SK-N-SH (cell line): ENCODE data around the gene ATCAY. TPM values are rescaled to one million over a fixed set of nuclear protein-coding genes. Genes with fewer than 3 reads are reported as not detected.

Source experiments
- CTCF ChIA-PET: fragments of 300-600, 350-600 bp; formaldehyde crosslinking; extraction: SDS; loops from one replicate; lab custom pipeline; 2021; lab: Yijun Ruan, JAX
- POLR2A ChIA-PET: fragments of 350-600 bp; sonication (Branson Sonifier 250); formaldehyde crosslinking; extraction: SDS; loops from one replicate; lab custom pipeline; 2020; ENCODE audit warnings: antibody characterized with exemption, inconsistent platforms; lab: Yijun Ruan, JAX
- DNase-seq: peaks from one replicate; pipeline ENCODE4 v3.0.0; 2012
- H2AFZ ChIP-seq: fragments of 200-600 bp; sonication (generic); 2 replicates; pipeline ENCODE4 v1.8.1; 2016; ENCODE audit warnings: antibody characterized with exemption, mild to moderate bottlenecking, low read depth
- H3F3A ChIP-seq: fragments of 200-600 bp; sonication (generic); replicated peaks from 2 replicates; pipeline ENCODE3; 2016; ENCODE audit warnings: antibody characterized with exemption, mild to moderate bottlenecking; ENCODE audit not compliant: insufficient read depth
- H3K27ac ChIP-seq, 2 experiments: fragments of 200-500 bp in 1 of 2; fragments of 200-600 bp in 1 of 2; sonication (Bioruptor generic) in 1 of 2; sonication (generic), shearing (Covaris generic) in 1 of 2; 2 replicates each; pipeline versions ENCODE4 v1.5.1 to v1.6.1; 2014 to 2016; ENCODE audit warnings: low read depth in 2 of 2, inconsistent platforms in 1 of 2, low read length in 1 of 2, mild to moderate bottlenecking in 1 of 2, mixed read lengths in 1 of 2
- H3K27me3 ChIP-seq: fragments of 200-600 bp; sonication (generic), shearing (Covaris generic); 2 replicates; pipeline ENCODE4 v1.6.1; 2016; ENCODE audit warnings: mixed run types; ENCODE audit not compliant: insufficient read depth
- H3K36me3 ChIP-seq, 2 experiments: fragments of 200-500 bp in 1 of 2; fragments of 200-600 bp in 1 of 2; sonication (Bioruptor generic) in 1 of 2; sonication (generic) in 1 of 2; replicated peaks in 1 of 2; 2 replicates each; pipeline versions ENCODE3 to v1.5.1; 2014 to 2016; ENCODE audit warnings: low read length in 1 of 2, mild to moderate bottlenecking in 1 of 2; ENCODE audit not compliant: insufficient read depth in 2 of 2, control insufficient read depth in 1 of 2
- H3K4me1 ChIP-seq, 2 experiments: fragments of 200-500 bp in 1 of 2; fragments of 200-600 bp in 1 of 2; sonication (Bioruptor generic) in 1 of 2; sonication (generic), shearing (Covaris generic) in 1 of 2; 2 replicates each; pipeline versions ENCODE4 v1.5.1 to v1.6.1; 2014 to 2016; ENCODE audit warnings: low read depth in 1 of 2, low read length in 1 of 2, mixed run types in 1 of 2; ENCODE audit not compliant: insufficient read depth in 2 of 2, control insufficient read depth in 1 of 2
- H3K4me2 ChIP-seq: fragments of 200-600 bp; sonication (generic), shearing (Covaris generic); 2 replicates; pipeline ENCODE4 v1.6.1; 2017; ENCODE audit warnings: mixed run types
- H3K4me3 ChIP-seq, 2 experiments: fragments of 200-500 bp in 1 of 2; fragments of 200-600 bp in 1 of 2; sonication (Bioruptor generic) in 1 of 2; sonication (generic), shearing (Covaris generic) in 1 of 2; 2 replicates each; pipeline versions ENCODE4 v1.5.1 to v1.8.1; 2014 to 2016; ENCODE audit warnings: low read depth in 2 of 2, inconsistent platforms in 1 of 2, low read length in 1 of 2, mild to moderate bottlenecking in 1 of 2, mixed read lengths in 1 of 2, moderate library complexity in 1 of 2
- H3K79me2 ChIP-seq: fragments of 200-600 bp; sonication (generic); 2 replicates; pipeline ENCODE4 v1.8.1; 2017; ENCODE audit warnings: mild to moderate bottlenecking; ENCODE audit not compliant: insufficient read depth
- H3K9ac ChIP-seq: fragments of 200-600 bp; sonication (generic); 2 replicates; pipeline ENCODE4 v1.6.1; 2017; ENCODE audit warnings: mixed run types
- H3K9me2 ChIP-seq: fragments of 200-600 bp; sonication (generic); 2 replicates; pipeline ENCODE4 v1.6.1; 2017; ENCODE audit warnings: mixed run types
- H3K9me3 ChIP-seq: fragments of 200-600 bp; sonication (generic); 2 replicates; pipeline ENCODE4 v1.6.1; 2017; ENCODE audit warnings: mixed run types, mild to moderate bottlenecking, moderate library complexity
- H4K20me1 ChIP-seq: fragments of 200-600 bp; sonication (generic); 2 replicates; pipeline ENCODE4 v1.6.1; 2017; ENCODE audit warnings: mild to moderate bottlenecking, mixed run types; ENCODE audit not compliant: insufficient read depth
- CHD2 ChIP-seq: fragments of 150-350 bp; IDR thresholded peaks from 2 replicates; pipeline ENCODE4 v1.6.1; 2018; ENCODE audit warnings: low read length; ENCODE audit not compliant: partially characterized antibody
- CTCF ChIP-seq: fragments of 200-600 bp; sonication (generic); IDR thresholded peaks from 2 replicates; pipeline ENCODE4 v1.6.1; 2017; ENCODE audit warnings: antibody characterized with exemption, mild to moderate bottlenecking, moderate library complexity
- ELF1 ChIP-seq: IDR thresholded peaks from 2 replicates; pipeline ENCODE4 v1.4.0; 2012
- EZH2phosphoT487 ChIP-seq: fragments of 200-600 bp; sonication (generic); IDR thresholded peaks from 2 replicates; pipeline ENCODE4 v1.6.1; 2017; ENCODE audit warnings: low read depth, mixed run types, mild to moderate bottlenecking, antibody characterized with exemption, moderate library complexity, borderline replicate concordance
- FOSL2 ChIP-seq: IDR thresholded peaks from 2 replicates; pipeline ENCODE4 v1.4.0; 2012; ENCODE audit warnings: low read depth, mild to moderate bottlenecking, moderate library complexity, borderline replicate concordance
- FOXM1 ChIP-seq: IDR thresholded peaks from 2 replicates; pipeline ENCODE4 v1.4.0; 2012; ENCODE audit warnings: low read depth, mild to moderate bottlenecking
- JUND ChIP-seq: IDR thresholded peaks from 2 replicates; pipeline ENCODE4 v1.4.0; 2012
- NFIC ChIP-seq: IDR thresholded peaks from 2 replicates; pipeline ENCODE4 v1.4.0; 2012; ENCODE audit warnings: borderline replicate concordance
- NRF1 ChIP-seq: IDR thresholded peaks from 2 replicates; pipeline ENCODE4 v1.6.1; 2012; ENCODE audit warnings: low read depth, mild to moderate bottlenecking, low read length
- PBX3 ChIP-seq: IDR thresholded peaks from 2 replicates; pipeline ENCODE4; 2012
- RXRA ChIP-seq: IDR thresholded peaks from 2 replicates; pipeline ENCODE4 v1.4.0; 2012; ENCODE audit warnings: low read depth, mild to moderate bottlenecking, borderline replicate concordance
- SMC3 ChIP-seq: IDR thresholded peaks from 2 replicates; pipeline ENCODE4 v1.6.1; 2012; ENCODE audit warnings: low read depth, low read length, improper control_type of control experiment
- ZBTB33 ChIP-seq: IDR thresholded peaks from 2 replicates; pipeline ENCODE4 v1.4.0; 2012; ENCODE audit warnings: low read depth, borderline replicate concordance
- WGBS: methylation state at CpG from one replicate; pipeline ENCODE4 v1.1.6; 2017; ENCODE audit warnings: low lambda C conversion rate; 5-methylcytosine and 5-hydroxymethylcytosine counted together
- polyA plus RNA-seq, 3 experiments: library from polyadenylated mRNA; depleted of rRNA; stranded (reverse); fragments of >200 nt; gene quantifications; 2 replicates each; pipeline ENCODE4 v1.2.3, GENCODE V29; 2012
- TF ChIP-seq, protein P1 (sequence below): fragments of 150-350 bp; IDR thresholded peaks from 2 replicates; pipeline ENCODE4 v1.6.1; 2017; ENCODE audit warnings: antibody characterized with exemption, low read length, low read depth, borderline replicate concordance
- TF ChIP-seq, protein P2 (sequence below): fragments of 150-350 bp; IDR thresholded peaks from 2 replicates; pipeline ENCODE4 v1.6.1; 2016; ENCODE audit warnings: mild to moderate bottlenecking, low read depth, low read length
- TF ChIP-seq, protein P3 (sequence below): IDR thresholded peaks from 2 replicates; pipeline ENCODE4 v1.6.1; 2012; ENCODE audit warnings: mild to moderate bottlenecking, low read depth, low read length, moderate library complexity

The ATCAY gene
- polyA plus RNA-seq, 1 of the 3 experiments (the other 2 are of a cell fraction): 0.84 TPM

- TF ChIP-seq ZBTB33 (no peak), ELF1 (no peak), NRF1 (no peak), EZH2phosphoT487 (no peak), CHD2 (no peak), JUND (no peak), CTCF (no peak), PBX3 (no peak), NFIC (no peak), FOXM1 (no peak), SMC3 (no peak)
Measured at GRCh38 chr19:3836887-3837286, 43.6 kb upstream of the ATCAY start (continued).

GRCh38 chr19:3837332-3837731, 43.2 kb upstream of the ATCAY start:
- no peaks in the 10 kb centered on the region for H3F3A ChIP-seq
- no peak overlapping the region for H3K27ac ChIP-seq
- 77% methylated on average over 10 of the region's 17 CpGs for WGBS
- TF ChIP-seq FOSL2 (no peak), JUND (no peak), ZBTB33 (no peak), RXRA (no peak), SMC3 (no peak)
- TF ChIP-seq, protein P1, sequence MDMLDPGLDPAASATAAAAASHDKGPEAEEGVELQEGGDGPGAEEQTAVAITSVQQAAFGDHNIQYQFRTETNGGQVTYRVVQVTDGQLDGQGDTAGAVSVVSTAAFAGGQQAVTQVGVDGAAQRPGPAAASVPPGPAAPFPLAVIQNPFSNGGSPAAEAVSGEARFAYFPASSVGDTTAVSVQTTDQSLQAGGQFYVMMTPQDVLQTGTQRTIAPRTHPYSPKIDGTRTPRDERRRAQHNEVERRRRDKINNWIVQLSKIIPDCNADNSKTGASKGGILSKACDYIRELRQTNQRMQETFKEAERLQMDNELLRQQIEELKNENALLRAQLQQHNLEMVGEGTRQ: no peak
- TF ChIP-seq, protein P2, sequence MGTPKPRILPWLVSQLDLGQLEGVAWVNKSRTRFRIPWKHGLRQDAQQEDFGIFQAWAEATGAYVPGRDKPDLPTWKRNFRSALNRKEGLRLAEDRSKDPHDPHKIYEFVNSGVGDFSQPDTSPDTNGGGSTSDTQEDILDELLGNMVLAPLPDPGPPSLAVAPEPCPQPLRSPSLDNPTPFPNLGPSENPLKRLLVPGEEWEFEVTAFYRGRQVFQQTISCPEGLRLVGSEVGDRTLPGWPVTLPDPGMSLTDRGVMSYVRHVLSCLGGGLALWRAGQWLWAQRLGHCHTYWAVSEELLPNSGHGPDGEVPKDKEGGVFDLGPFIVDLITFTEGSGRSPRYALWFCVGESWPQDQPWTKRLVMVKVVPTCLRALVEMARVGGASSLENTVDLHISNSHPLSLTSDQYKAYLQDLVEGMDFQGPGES: no peak
- TF ChIP-seq, protein P3, sequence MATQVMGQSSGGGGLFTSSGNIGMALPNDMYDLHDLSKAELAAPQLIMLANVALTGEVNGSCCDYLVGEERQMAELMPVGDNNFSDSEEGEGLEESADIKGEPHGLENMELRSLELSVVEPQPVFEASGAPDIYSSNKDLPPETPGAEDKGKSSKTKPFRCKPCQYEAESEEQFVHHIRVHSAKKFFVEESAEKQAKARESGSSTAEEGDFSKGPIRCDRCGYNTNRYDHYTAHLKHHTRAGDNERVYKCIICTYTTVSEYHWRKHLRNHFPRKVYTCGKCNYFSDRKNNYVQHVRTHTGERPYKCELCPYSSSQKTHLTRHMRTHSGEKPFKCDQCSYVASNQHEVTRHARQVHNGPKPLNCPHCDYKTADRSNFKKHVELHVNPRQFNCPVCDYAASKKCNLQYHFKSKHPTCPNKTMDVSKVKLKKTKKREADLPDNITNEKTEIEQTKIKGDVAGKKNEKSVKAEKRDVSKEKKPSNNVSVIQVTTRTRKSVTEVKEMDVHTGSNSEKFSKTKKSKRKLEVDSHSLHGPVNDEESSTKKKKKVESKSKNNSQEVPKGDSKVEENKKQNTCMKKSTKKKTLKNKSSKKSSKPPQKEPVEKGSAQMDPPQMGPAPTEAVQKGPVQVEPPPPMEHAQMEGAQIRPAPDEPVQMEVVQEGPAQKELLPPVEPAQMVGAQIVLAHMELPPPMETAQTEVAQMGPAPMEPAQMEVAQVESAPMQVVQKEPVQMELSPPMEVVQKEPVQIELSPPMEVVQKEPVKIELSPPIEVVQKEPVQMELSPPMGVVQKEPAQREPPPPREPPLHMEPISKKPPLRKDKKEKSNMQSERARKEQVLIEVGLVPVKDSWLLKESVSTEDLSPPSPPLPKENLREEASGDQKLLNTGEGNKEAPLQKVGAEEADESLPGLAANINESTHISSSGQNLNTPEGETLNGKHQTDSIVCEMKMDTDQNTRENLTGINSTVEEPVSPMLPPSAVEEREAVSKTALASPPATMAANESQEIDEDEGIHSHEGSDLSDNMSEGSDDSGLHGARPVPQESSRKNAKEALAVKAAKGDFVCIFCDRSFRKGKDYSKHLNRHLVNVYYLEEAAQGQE: no peak
- H3K9me2 ChIP-seq: no peaks in the 10 kb centered on the region
- no peaks in the 10 kb centered on the region for H3K9me3 ChIP-seq
- H3K27me3 ChIP-seq: peaks cover 8% of the 10 kb centered on the region
- no peak overlapping the region for H3K9ac ChIP-seq
- no peak overlapping the region for H2AFZ ChIP-seq
- H3K4me3 ChIP-seq: no peak overlapping the region
- no peaks in the 10 kb centered on the region for H4K20me1 ChIP-seq
- no peaks in the 10 kb centered on the region for H3K79me2 ChIP-seq
- DNase-seq: no peak
- POLR2A ChIA-PET: no interaction called here
- CTCF ChIA-PET: no interaction called here
- H3K4me1 ChIP-seq: no peaks in the 10 kb centered on the region
- no peaks in the 10 kb centered on the region for H3K36me3 ChIP-seq
- H3K4me2 ChIP-seq: no peak overlapping the region
